SH-SY5Y (cell line): Measurements from ENCODE around the gene SLF2.

Experiments
- GATA2 ChIP-seq: IDR thresholded peaks from 2 replicates; pipeline ENCODE4 v1.6.1; 2011; ENCODE audit warnings: mild to moderate bottlenecking, low read depth, low read length
- GATA3 ChIP-seq: IDR thresholded peaks from 2 replicates; pipeline ENCODE4 v1.6.1; 2011; ENCODE audit warnings: low read depth, mild to moderate bottlenecking, low read length, moderate library complexity

DNA sequence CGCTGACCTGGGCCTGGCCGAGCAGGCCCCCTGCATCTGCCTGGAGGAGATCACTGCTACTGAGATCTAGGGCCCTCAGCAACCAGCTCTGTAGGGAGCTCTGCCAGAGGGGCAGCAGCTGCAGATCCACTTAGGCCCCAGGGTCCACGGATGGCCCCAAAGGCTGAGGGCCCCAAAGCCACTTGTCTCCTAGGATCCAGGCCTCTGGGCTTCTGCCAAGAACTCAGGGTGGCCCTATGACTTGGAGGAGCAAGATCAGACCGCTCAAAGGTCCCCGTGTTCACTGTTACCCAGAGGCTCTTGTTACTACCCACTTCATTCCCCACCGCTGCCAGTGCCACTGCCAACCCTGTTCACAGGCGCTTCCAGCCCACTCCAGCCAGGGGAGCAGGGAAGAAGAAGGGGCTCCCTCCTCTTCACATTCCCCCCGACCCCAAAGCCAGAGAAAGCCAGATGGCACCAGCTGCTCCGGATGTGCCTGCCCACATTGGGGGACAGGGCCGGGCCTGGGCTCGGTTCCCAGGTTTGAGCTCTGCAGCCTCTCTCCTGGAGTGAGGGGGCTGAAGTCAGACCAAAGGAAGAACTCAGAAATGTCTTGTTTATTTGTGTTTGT, 94.4 kb downstream of the SLF2 start:
- TF ChIP-seq GATA2 (no peak), GATA3 (no peak)
